Measurements from ENCODE around the gene CATSPERD. TPM values are rescaled to one million over a fixed set of nuclear protein-coding genes. Genes with fewer than 3 reads are reported as not detected.

The CATSPERD gene
- total and polyA plus RNA-seq, 2 of the 4 experiments (the other 2 are of a cell fraction), result not detected

DNA sequence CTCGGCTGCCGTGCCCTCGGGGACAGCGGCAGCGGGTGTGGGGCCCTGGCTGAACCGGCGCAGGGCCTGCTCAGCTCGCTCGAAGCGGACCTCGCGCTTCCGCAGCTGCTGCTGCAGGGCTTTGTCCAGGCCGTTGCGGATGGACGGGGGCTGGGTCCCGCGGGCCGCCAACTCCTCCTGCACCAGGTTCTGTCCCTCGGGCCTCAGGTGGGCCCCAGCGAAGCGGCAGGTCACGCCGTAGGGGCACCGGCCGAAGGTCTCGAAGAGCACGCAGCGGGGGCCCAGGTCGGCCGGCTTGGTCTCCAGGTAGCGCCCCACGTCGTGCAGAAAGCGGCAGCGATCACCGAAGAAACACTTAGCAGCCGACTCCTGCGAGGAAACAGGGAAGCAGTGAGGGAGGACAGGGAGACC is 68.9 kb downstream of the CATSPERD start:
- Histone ChIP-seq H4K20me1 (ENCODE audit: insufficient read depth, low read length) (peaks cover 7% of the 10 kb centered on the region), H2AFZ (replicated peaks; ENCODE audit: low read length, poor library complexity) (no peak overlapping the region), H2AK9ac (replicated peaks; ENCODE audit: low read depth, low read length, poor library complexity) (peak overlapping the region; percentile 97), H3K4me1 (ENCODE audit: control insufficient read depth, insufficient read depth, low read length) (0 out of 2 replicates have a peak, but pooled peaks cover 2% of the 10 kb centered on the region), H3K9ac (ENCODE audit: low read depth, low read length) (no peak overlapping the region), H3K4me3 (ENCODE audit: insufficient read depth, low read depth, low read length) (no peak overlapping the region), H4K5ac (ENCODE audit: low read depth, low read length) (no peak overlapping the region), H3K56ac (ENCODE audit: extremely low read depth, insufficient read depth, low read length) (no peak overlapping the region), H3K18ac (ENCODE audit: low read depth, low read length) (no peak overlapping the region), H4K8ac (ENCODE audit: low read depth in 2 of 2, low read length in 2 of 2) (no peak overlapping the region), H2BK20ac (ENCODE audit: low read depth, low read length) (no peak overlapping the region), H3K27ac (ENCODE audit: insufficient read depth, low read length) (no peak overlapping the region), H3K27me3 (ENCODE audit: control insufficient read depth, insufficient read depth, low read length) (no peaks in the 10 kb centered on the region), H2AK5ac (ENCODE audit: low read depth, low read length) (no peak overlapping the region), H4K91ac (ENCODE audit: insufficient read depth, low read depth, low read length) (no peak overlapping the region), H3K23ac (ENCODE audit: low read depth, low read length) (no peak overlapping the region), H3K9me1 (ENCODE audit: insufficient read depth, low read length) (0 out of 2 replicates have a peak, but pooled peaks cover 3% of the 10 kb centered on the region), H3K4ac (ENCODE audit: low read depth, low read length) (no peak overlapping the region), H2BK120ac (ENCODE audit: low read depth, low read length) (no peak overlapping the region), H2BK5ac (ENCODE audit: low read depth, low read length, poor library complexity, severe bottlenecking) (no peak overlapping the region), H3K36me3 (ENCODE audit: control insufficient read depth, insufficient read depth, low read length) (peaks cover 44% of the 10 kb centered on the region), H3K14ac (replicated peaks; ENCODE audit: low read depth, low read length) (no peak overlapping the region), H3K9me3 (ENCODE audit: control insufficient read depth, insufficient read depth, low read length) (no peaks in the 10 kb centered on the region), H3K4me2 (ENCODE audit: low read depth, low read length) (no peak overlapping the region), H3K79me1 (ENCODE audit: low read depth in 1 of 2, low read length in 2 of 2) (peaks cover 0 to 11% of the 10 kb centered on the region in 2 experiments; a peak in 2 of 4 replicates), H2BK15ac (ENCODE audit: low read depth, low read length) (no peak overlapping the region)
- ChIA-PET POLR2A (ENCODE audit: unreplicated experiment) (no interaction called here), CTCF (no interaction called here)
- in situ Hi-C loops (cut with MboI; ENCODE audit: low sequenced_read_pairs) (no loop called here), intact Hi-C loops (cut with micrococcal nuclease) (no loop called here), dilution Hi-C loops (cut with HindIII; ENCODE audit: low sequenced_read_pairs, unreplicated experiment) (no loop called here)
- DNase-seq (no peak), ATAC-seq (ENCODE audit: low read depth) (no peak)
- WGBS, 2 experiments (ENCODE audit: extremely low coverage in 2 of 2, insufficient read length in 1 of 2), result 97% methylated on average over 32 of the region's 39 CpGs; no CpG with 5 or more reads in 1 of the 2 experiments
- TF ChIP-seq RFX5 (IDR thresholded peaks at IDR 0.05; ENCODE audit: low read depth, low read length) (no peak), BHLHE40 (IDR thresholded peaks at IDR 0.05; ENCODE audit: low read depth, low read length) (no peak), SMC3 (IDR thresholded peaks at IDR 0.05; ENCODE audit: low read depth, low read length) (no peak), RAD21 (IDR thresholded peaks at IDR 0.05; ENCODE audit: low read length) (no peak), MXI1 (IDR thresholded peaks at IDR 0.05; ENCODE audit: borderline replicate concordance, low read depth, low read length) (no peak), POLR2A (IDR thresholded peaks at IDR 0.05; ENCODE audit: low read depth, low read length) (no peak), CEBPB (IDR thresholded peaks at IDR 0.05; ENCODE audit: low read depth, low read length) (no peak), NFE2L2 (IDR thresholded peaks at IDR 0.05; ENCODE audit: low read depth, low read length) (no peak), MAFK (IDR thresholded peaks at IDR 0.05; ENCODE audit: low read depth, low read length) (no peak), RCOR1 (IDR thresholded peaks at IDR 0.05; ENCODE audit: insufficient replicate concordance, low read length) (no peak), MAZ (IDR thresholded peaks at IDR 0.05; ENCODE audit: borderline replicate concordance, low read depth, low read length) (no peak), CHD1 (IDR thresholded peaks at IDR 0.05; ENCODE audit: low read depth, low read length) (no peak), FOS (IDR thresholded peaks at IDR 0.05; ENCODE audit: low read depth, low read length) (no peak)
- TF ChIP-seq, protein P1, sequence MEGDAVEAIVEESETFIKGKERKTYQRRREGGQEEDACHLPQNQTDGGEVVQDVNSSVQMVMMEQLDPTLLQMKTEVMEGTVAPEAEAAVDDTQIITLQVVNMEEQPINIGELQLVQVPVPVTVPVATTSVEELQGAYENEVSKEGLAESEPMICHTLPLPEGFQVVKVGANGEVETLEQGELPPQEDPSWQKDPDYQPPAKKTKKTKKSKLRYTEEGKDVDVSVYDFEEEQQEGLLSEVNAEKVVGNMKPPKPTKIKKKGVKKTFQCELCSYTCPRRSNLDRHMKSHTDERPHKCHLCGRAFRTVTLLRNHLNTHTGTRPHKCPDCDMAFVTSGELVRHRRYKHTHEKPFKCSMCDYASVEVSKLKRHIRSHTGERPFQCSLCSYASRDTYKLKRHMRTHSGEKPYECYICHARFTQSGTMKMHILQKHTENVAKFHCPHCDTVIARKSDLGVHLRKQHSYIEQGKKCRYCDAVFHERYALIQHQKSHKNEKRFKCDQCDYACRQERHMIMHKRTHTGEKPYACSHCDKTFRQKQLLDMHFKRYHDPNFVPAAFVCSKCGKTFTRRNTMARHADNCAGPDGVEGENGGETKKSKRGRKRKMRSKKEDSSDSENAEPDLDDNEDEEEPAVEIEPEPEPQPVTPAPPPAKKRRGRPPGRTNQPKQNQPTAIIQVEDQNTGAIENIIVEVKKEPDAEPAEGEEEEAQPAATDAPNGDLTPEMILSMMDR (conservative IDR thresholded peaks at IDR 0.05; ENCODE audit: low read depth, low read length), result no peak
- TF ChIP-seq, protein P2, sequence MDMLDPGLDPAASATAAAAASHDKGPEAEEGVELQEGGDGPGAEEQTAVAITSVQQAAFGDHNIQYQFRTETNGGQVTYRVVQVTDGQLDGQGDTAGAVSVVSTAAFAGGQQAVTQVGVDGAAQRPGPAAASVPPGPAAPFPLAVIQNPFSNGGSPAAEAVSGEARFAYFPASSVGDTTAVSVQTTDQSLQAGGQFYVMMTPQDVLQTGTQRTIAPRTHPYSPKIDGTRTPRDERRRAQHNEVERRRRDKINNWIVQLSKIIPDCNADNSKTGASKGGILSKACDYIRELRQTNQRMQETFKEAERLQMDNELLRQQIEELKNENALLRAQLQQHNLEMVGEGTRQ (IDR thresholded peaks at IDR 0.05; ENCODE audit: low read depth, low read length), result no peak
- TF ChIP-seq, protein P3, sequence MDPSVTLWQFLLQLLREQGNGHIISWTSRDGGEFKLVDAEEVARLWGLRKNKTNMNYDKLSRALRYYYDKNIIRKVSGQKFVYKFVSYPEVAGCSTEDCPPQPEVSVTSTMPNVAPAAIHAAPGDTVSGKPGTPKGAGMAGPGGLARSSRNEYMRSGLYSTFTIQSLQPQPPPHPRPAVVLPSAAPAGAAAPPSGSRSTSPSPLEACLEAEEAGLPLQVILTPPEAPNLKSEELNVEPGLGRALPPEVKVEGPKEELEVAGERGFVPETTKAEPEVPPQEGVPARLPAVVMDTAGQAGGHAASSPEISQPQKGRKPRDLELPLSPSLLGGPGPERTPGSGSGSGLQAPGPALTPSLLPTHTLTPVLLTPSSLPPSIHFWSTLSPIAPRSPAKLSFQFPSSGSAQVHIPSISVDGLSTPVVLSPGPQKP (IDR thresholded peaks at IDR 0.05; ENCODE audit: borderline replicate concordance, low read depth, low read length), result no peak
- BruUV-seq (replicated peaks), result no TSS peak
